ENCODE data around the gene AFF2. TPM values are rescaled to one million over a fixed set of nuclear protein-coding genes. Genes with fewer than 3 reads are reported as not detected.

Gene AFF2
- total RNA-seq, 1 experiment from 2014 or later, result 0.19 TPM

GRCh38 chrX:149010013-149010852, 509.8 kb downstream of the AFF2 start:
- BruUV-seq (replicated peaks), result no TSS peak
- CTCF ChIA-PET, result interaction anchor here (0.6 kb wide), 2 partner anchors 25 to 90 kb away, joined by 3 read pairs; no protein-coding TSS in a partner anchor
- H3K27ac Mint-ChIP-seq (ENCODE audit: low read depth, unreplicated experiment), result no peak overlapping the region
- H3K36me3 Mint-ChIP-seq (ENCODE audit: insufficient read depth, unreplicated experiment), result no peaks in the 10 kb centered on the region
- no peaks in the 10 kb centered on the region for H3K4me1 Mint-ChIP-seq (ENCODE audit: insufficient read depth, unreplicated experiment)
- intact Hi-C loops (cut with micrococcal nuclease), result loop anchor here (10.0 kb wide), 1 partner anchor 405 kb away; no protein-coding TSS in a partner anchor
- TF ChIP-seq, protein P1, sequence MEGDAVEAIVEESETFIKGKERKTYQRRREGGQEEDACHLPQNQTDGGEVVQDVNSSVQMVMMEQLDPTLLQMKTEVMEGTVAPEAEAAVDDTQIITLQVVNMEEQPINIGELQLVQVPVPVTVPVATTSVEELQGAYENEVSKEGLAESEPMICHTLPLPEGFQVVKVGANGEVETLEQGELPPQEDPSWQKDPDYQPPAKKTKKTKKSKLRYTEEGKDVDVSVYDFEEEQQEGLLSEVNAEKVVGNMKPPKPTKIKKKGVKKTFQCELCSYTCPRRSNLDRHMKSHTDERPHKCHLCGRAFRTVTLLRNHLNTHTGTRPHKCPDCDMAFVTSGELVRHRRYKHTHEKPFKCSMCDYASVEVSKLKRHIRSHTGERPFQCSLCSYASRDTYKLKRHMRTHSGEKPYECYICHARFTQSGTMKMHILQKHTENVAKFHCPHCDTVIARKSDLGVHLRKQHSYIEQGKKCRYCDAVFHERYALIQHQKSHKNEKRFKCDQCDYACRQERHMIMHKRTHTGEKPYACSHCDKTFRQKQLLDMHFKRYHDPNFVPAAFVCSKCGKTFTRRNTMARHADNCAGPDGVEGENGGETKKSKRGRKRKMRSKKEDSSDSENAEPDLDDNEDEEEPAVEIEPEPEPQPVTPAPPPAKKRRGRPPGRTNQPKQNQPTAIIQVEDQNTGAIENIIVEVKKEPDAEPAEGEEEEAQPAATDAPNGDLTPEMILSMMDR (IDR thresholded peaks at IDR 0.05; ENCODE audit: unreplicated experiment), result no peak
- no peaks in the 10 kb centered on the region for H3K27me3 Mint-ChIP-seq (ENCODE audit: insufficient read depth, unreplicated experiment)
- no peak for DNase-seq (ENCODE audit: unreplicated experiment)
- POLR2A ChIA-PET, result no interaction called here
- no peak overlapping the region for H3K4me3 Mint-ChIP-seq (ENCODE audit: unreplicated experiment)
- H3K9me3 Mint-ChIP-seq (ENCODE audit: unreplicated experiment), result peaks cover 17% of the 10 kb centered on the region

DNA sequence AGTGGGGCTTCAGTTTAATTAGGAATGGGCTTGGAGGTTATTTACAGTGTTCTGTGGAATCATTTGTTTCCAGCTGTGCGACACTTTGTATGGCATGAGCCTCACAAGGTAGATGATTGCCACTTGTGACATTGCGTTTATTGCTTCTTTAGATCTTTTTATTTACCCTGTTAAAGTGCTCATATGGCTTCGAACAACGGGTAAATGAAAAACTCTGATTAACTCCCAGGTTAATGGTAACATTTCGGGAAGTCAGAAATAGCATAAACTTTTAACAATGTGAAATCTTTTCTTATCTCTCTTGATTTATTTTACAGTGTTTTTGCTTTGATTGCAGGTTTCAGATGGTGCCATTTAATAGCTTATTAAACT, 510.4 kb downstream of the AFF2 start:
- intact Hi-C loops (cut with micrococcal nuclease), result loop anchor here (10.0 kb wide), 1 partner anchor 406 kb away; no protein-coding TSS in a partner anchor
- BruUV-seq (replicated peaks), result no TSS peak
- CTCF ChIA-PET, result no interaction called here
- Mint-ChIP-seq H3K4me3 (ENCODE audit: unreplicated experiment) (no peak overlapping the region), H3K4me1 (ENCODE audit: insufficient read depth, unreplicated experiment) (no peaks in the 10 kb centered on the region), H3K9me3 (ENCODE audit: unreplicated experiment) (peaks cover 17% of the 10 kb centered on the region), H3K27ac (ENCODE audit: low read depth, unreplicated experiment) (no peak overlapping the region), H3K27me3 (ENCODE audit: insufficient read depth, unreplicated experiment) (no peaks in the 10 kb centered on the region), H3K36me3 (ENCODE audit: insufficient read depth, unreplicated experiment) (no peaks in the 10 kb centered on the region)
- TF ChIP-seq, protein P1 (IDR thresholded peaks at IDR 0.05; ENCODE audit: unreplicated experiment), result no peak
- no peak for DNase-seq (ENCODE audit: unreplicated experiment)
- POLR2A ChIA-PET, result no interaction called here

GRCh38 chrX:149013081-149013480, 512.7 kb downstream of the AFF2 start:
- POLR2A ChIA-PET, result no interaction called here
- CTCF ChIA-PET, result no interaction called here
- Mint-ChIP-seq H3K27me3 (ENCODE audit: insufficient read depth, unreplicated experiment) (no peaks in the 10 kb centered on the region), H3K4me1 (ENCODE audit: insufficient read depth, unreplicated experiment) (no peaks in the 10 kb centered on the region), H3K9me3 (ENCODE audit: unreplicated experiment) (peaks cover 17% of the 10 kb centered on the region), H3K36me3 (ENCODE audit: insufficient read depth, unreplicated experiment) (no peaks in the 10 kb centered on the region), H3K27ac (ENCODE audit: low read depth, unreplicated experiment) (no peak overlapping the region), H3K4me3 (ENCODE audit: unreplicated experiment) (no peak overlapping the region)
- TF ChIP-seq, protein P1 (IDR thresholded peaks at IDR 0.05; ENCODE audit: unreplicated experiment), result no peak
- BruUV-seq (replicated peaks), result no TSS peak
- intact Hi-C loops (cut with micrococcal nuclease), result loop anchor here (10.0 kb wide), 1 partner anchor 408 kb away; no protein-coding TSS in a partner anchor
- no peak for DNase-seq (ENCODE audit: unreplicated experiment)

- Mint-ChIP-seq H3K9me3 (ENCODE audit: unreplicated experiment) (peaks cover 27% of the 10 kb centered on the region), H3K36me3 (ENCODE audit: insufficient read depth, unreplicated experiment) (no peaks in the 10 kb centered on the region), H3K4me3 (ENCODE audit: unreplicated experiment) (no peak overlapping the region), H3K27ac (ENCODE audit: low read depth, unreplicated experiment) (no peak overlapping the region), H3K27me3 (ENCODE audit: insufficient read depth, unreplicated experiment) (no peaks in the 10 kb centered on the region), H3K4me1 (ENCODE audit: insufficient read depth, unreplicated experiment) (no peaks in the 10 kb centered on the region)
- POLR2A ChIA-PET, result no interaction called here
- DNase-seq (ENCODE audit: unreplicated experiment), result no peak
- intact Hi-C loops (cut with micrococcal nuclease), result no loop called here
- CTCF ChIA-PET, result no interaction called here
- no TSS peak for BruUV-seq (replicated peaks)
- TF ChIP-seq, protein P1 (IDR thresholded peaks at IDR 0.05; ENCODE audit: unreplicated experiment), result no peak
Observed at GRCh38 chrX:149021159-149021558, 520.7 kb downstream of the AFF2 start.
